A673 (cell line): ENCODE results near the gene ATP2A3. TPM values are rescaled to one million over a fixed set of nuclear protein-coding genes. Genes with fewer than 3 reads are reported as not detected.

ENCODE experiments used
- BruUV-seq: library from RNA; stranded (reverse); fragments of 400-500 nt; replicated peaks from 2 replicates; lab custom pipeline; 2021; lab: Mats Ljungman, UMichigan
- CTCF ChIA-PET: fragments of 300-600 bp; sonication (Branson Sonifier 250); formaldehyde crosslinking; loops from one replicate; lab custom pipeline; 2022; ENCODE audit warnings: antibody characterized with exemption; lab: Charles Lee
- POLR2A ChIA-PET: fragments of 300-600 bp; sonication (Branson Sonifier 250); formaldehyde crosslinking; loops from one replicate; lab custom pipeline; 2022; ENCODE audit warnings: antibody characterized with exemption; ENCODE audit not compliant: low non-redundant PET; lab: Charles Lee
- DNase-seq: peaks from one replicate; pipeline ENCODE4 v3.0.0-alpha.2; 2015; ENCODE audit warnings: low spot score
- H3K27ac ChIP-seq: fragments of 200-600 bp; sonication (generic); 2 replicates; pipeline ENCODE4 v1.5.1; 2016; ENCODE audit warnings: mixed run types, low read depth, mild to moderate bottlenecking, mixed read lengths, antibody characterized with exemption, low read length; ENCODE audit not compliant: poor library complexity, severe bottlenecking
- H3K27me3 ChIP-seq: fragments of 200-600 bp; sonication (generic); replicated peaks from 2 replicates; pipeline ENCODE4 v1.6.1; 2017; ENCODE audit warnings: mixed run types, low read depth, mild to moderate bottlenecking, mixed read lengths, antibody characterized with exemption, low read length; ENCODE audit not compliant: insufficient read depth, poor library complexity
- H3K36me3 ChIP-seq: fragments of 200-600 bp; sonication (generic); 2 replicates; pipeline ENCODE4 v1.6.1; 2016; ENCODE audit warnings: mixed run types, mild to moderate bottlenecking, mixed read lengths, antibody characterized with exemption, low read length; ENCODE audit not compliant: insufficient read depth, poor library complexity, severe bottlenecking
- H3K4me1 ChIP-seq: fragments of 200-600 bp; sonication (generic); 2 replicates; pipeline ENCODE4 v1.6.1; 2017; ENCODE audit warnings: mixed run types, mild to moderate bottlenecking, mixed read lengths, antibody characterized with exemption, low read length; ENCODE audit not compliant: insufficient read depth, poor library complexity, severe bottlenecking
- H3K4me3 ChIP-seq: fragments of 200-600 bp; sonication (generic); 2 replicates; pipeline ENCODE4 v1.5.1; 2016; ENCODE audit warnings: low read depth, mixed run types, mild to moderate bottlenecking, mixed read lengths, low read length; ENCODE audit not compliant: poor library complexity, severe bottlenecking
- H3K9me3 ChIP-seq: fragments of 200-600 bp; sonication (generic); 2 replicates; pipeline ENCODE4 v1.6.1; 2016; ENCODE audit warnings: mixed run types, low read depth, mild to moderate bottlenecking, mixed read lengths, antibody characterized with exemption, low read length; ENCODE audit not compliant: poor library complexity, severe bottlenecking
- EZH2 ChIP-seq: fragments of 200-600 bp; sonication (generic); IDR thresholded peaks from 2 replicates; pipeline ENCODE4 v1.6.1; 2017; ENCODE audit warnings: borderline replicate concordance, low read depth, mild to moderate bottlenecking, mixed read lengths, antibody characterized with exemption, low read length; ENCODE audit not compliant: poor library complexity, severe bottlenecking
- intact Hi-C: fragments of 100-400 bp; cut with micrococcal nuclease; formaldehyde crosslinking; loops from one replicate; pipeline ENCODE4 v1.10.0; 2022; ENCODE audit not compliant: unreplicated experiment
- total RNA-seq: library from RNA; stranded (reverse); gene quantifications from 2 replicates; pipeline ENCODE4 v1.2.3, GENCODE V29; 2021
- TF ChIP-seq, protein P1 (sequence below): fragments of 300-800, 200-600 bp; sonication (generic); conservative IDR thresholded peaks from 2 replicates; pipeline ENCODE4 v1.5.1; 2017; ENCODE audit warnings: low read depth, mild to moderate bottlenecking, antibody characterized with exemption, low read length, moderate library complexity, mixed read lengths

ATP2A3 gene
- total RNA-seq, 1 experiment from 2014 or later = 0.17 TPM

DNA sequence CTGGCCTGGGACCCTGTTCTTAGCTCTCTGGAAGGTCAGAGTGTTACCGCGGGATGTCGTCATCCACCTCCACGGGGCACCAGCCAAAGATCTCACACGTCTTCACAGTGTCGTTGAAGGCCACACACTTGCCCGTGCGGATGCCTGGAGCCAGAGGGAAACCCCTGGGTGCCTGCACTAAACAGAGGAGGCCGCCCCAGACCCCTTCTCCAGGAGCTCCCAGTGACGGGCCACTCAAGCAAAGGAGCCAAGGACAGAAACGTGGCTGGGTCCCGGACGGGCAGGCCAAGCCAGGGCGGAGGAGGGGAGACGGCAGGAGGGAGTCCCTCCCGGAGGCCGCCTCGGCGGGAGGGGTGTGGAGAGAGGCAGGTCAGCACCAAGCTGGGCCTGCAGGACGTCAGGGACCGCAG, 60.4 kb downstream of the ATP2A3 start:
- Histone ChIP-seq H3K4me1 (no peaks in the 10 kb centered on the region), H3K9me3 (no peaks in the 10 kb centered on the region), H3K4me3 (no peak overlapping the region), H3K27me3 (no peaks in the 10 kb centered on the region), H3K27ac (no peak overlapping the region), H3K36me3 (no peaks in the 10 kb centered on the region)
- no TSS peak for BruUV-seq
- TF ChIP-seq, protein P1, sequence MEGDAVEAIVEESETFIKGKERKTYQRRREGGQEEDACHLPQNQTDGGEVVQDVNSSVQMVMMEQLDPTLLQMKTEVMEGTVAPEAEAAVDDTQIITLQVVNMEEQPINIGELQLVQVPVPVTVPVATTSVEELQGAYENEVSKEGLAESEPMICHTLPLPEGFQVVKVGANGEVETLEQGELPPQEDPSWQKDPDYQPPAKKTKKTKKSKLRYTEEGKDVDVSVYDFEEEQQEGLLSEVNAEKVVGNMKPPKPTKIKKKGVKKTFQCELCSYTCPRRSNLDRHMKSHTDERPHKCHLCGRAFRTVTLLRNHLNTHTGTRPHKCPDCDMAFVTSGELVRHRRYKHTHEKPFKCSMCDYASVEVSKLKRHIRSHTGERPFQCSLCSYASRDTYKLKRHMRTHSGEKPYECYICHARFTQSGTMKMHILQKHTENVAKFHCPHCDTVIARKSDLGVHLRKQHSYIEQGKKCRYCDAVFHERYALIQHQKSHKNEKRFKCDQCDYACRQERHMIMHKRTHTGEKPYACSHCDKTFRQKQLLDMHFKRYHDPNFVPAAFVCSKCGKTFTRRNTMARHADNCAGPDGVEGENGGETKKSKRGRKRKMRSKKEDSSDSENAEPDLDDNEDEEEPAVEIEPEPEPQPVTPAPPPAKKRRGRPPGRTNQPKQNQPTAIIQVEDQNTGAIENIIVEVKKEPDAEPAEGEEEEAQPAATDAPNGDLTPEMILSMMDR = no peak
- no peak for TF ChIP-seq EZH2
- CTCF ChIA-PET = no interaction called here
- POLR2A ChIA-PET = interaction anchor here (0.6 kb wide), 1 partner anchor 11 kb away, joined by 8 read pairs; the partner anchor contains the start of gene CAMKK1
- intact Hi-C loops = no loop called here
- no peak for DNase-seq

DNA sequence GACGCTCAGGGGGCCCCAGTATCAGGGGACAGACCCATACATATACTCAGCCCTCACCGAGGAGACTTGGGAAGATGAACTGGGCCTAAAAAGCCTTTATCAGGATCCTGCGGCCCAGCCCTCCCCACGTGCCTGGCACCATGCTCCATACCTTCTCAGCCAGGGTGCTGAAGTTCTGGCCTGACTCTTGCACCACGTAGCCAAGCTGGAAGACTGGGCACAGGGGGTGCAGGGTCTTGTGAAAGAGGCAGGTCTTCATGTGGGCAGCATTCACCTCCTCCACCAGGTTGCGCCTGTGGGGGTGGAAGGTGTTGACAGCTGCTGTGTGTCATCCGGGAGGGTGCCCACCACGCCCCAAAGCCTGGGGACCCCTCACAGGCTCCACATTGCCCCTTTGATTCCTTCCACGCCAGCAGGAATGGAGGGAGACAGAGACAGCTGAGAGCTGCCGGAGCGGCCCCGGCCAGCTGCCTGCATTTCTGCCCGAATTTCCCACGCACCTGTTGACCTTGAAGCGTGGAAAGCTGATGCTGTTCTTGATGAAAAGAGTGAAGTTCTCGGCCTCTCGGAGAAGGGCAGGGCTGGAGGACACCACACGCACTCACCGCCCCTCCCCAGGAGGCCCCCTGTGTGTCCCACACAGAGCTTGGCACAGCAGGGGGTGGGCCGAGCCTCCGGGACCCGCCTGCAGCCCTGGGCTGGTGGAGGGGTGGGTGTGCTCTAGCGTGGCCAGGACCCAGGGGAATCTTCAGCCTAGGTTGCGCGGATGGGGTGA, 61.0 kb downstream of the ATP2A3 start:
- POLR2A ChIA-PET = interaction anchor here (0.6 kb wide), 1 partner anchor 10 kb away, joined by 8 read pairs; the partner anchor contains the start of gene CAMKK1
- intact Hi-C loops = no loop called here

DNA sequence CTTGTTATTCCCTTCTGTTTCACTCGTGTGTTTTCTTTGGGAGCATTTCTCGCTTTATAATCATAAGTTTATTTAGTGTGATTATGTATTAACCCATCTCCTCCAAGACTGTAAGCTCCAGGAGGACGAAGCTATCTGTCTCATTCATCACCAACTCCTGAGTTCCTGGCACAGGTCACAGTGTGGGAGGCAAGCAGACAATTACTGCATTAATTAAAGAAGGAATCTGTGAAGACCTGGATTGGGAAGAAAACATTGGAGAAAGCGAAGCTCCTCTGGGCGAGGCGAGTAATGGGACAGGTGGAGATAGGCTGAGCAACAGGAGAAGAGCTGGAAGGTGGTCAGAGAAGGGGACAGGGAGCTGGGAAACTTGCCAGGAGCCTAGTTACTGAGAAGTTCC, 63.6 kb downstream of the ATP2A3 start:
- Histone ChIP-seq H3K4me1 (peaks cover 5% of the 10 kb centered on the region), H3K27ac (no peak overlapping the region), H3K4me3 (no peak overlapping the region), H3K27me3 (no peaks in the 10 kb centered on the region), H3K36me3 (no peaks in the 10 kb centered on the region), H3K9me3 (no peaks in the 10 kb centered on the region)
- no TSS peak for BruUV-seq
- no peak for DNase-seq
- no peak for TF ChIP-seq EZH2
- TF ChIP-seq, protein P1 = no peak
- POLR2A ChIA-PET = no interaction called here
- intact Hi-C loops = no loop called here
- CTCF ChIA-PET = no interaction called here

More for the DNA sequence above, 61.0 kb downstream of the ATP2A3 start:
- Histone ChIP-seq H3K4me1 (no peaks in the 10 kb centered on the region), H3K9me3 (no peaks in the 10 kb centered on the region), H3K4me3 (no peak overlapping the region), H3K27me3 (no peaks in the 10 kb centered on the region), H3K36me3 (no peaks in the 10 kb centered on the region), H3K27ac (no peak overlapping the region)
- no TSS peak for BruUV-seq
- CTCF ChIA-PET = interaction anchor here (0.6 kb wide), 1 partner anchor 11 kb away, joined by 5 read pairs; no protein-coding TSS in a partner anchor
- DNase-seq = no peak
- TF ChIP-seq, protein P1 = no peak
